Activated CD4-positive, alpha-beta T cell treated with anti-CD3 and anti-CD28 coated beads, Interleukin-2, amount 50 U/mL, for 16 hours (primary cell): Measurements from ENCODE around the gene CD28.
A peak's percentile ranks its signal among the peaks of the same experiment; 100 is the strongest.
"Not testable (repeated sequence)": the region's sequence is repeated elsewhere in the genome, so short reads cannot be mapped to it uniquely, and the experiment has no call there.

Experiments
- DNase-seq: peaks from one replicate; pipeline ENCODE4 v3.0.0-alpha.2; 2020

CD28 gene

GRCh38 chr2:203688798-203689197 is 17.6 kb upstream of the CD28 start:
- DNase-seq = no peak

- no peak for DNase-seq
These were observed 16.9 kb upstream of the CD28 start for GRCh38 chr2:203689426-203690116.

GRCh38 chr2:203690117-203690431 is 16.4 kb upstream of the CD28 start:
- DNase-seq = no peak

- no peak for DNase-seq
These were observed 15.9 kb upstream of the CD28 start for GRCh38 chr2:203690441-203691047.

- DNase-seq = no peak
These were observed 15.3 kb upstream of the CD28 start for GRCh38 chr2:203691149-203691548.

- DNase-seq = no peak
These were observed 14.3 kb upstream of the CD28 start for GRCh38 chr2:203692031-203692710.

GRCh38 chr2:203693242-203693879 is 13.1 kb upstream of the CD28 start:
- DNase-seq = peak; percentile 43

GRCh38 chr2:203694191-203694590 is 12.2 kb upstream of the CD28 start:
- DNase-seq = no peak

GRCh38 chr2:203697190-203697589 is 9.2 kb upstream of the CD28 start:
- DNase-seq = no peak

GRCh38 chr2:203697763-203698162 is 8.7 kb upstream of the CD28 start:
- not testable (repeated sequence) for DNase-seq

GRCh38 chr2:203698410-203698809 is 8.0 kb upstream of the CD28 start:
- not testable (repeated sequence) for DNase-seq

GRCh38 chr2:203704430-203704829 is 2.0 kb upstream of the CD28 start:
- DNase-seq = no peak

GRCh38 chr2:203705178-203705577 is 1.3 kb upstream of the CD28 start:
- DNase-seq = peak; percentile 74

GRCh38 chr2:203707530-203707929 is 1.1 kb downstream of the CD28 start:
- DNase-seq = peak; percentile 51

GRCh38 chr2:203708846-203709396 is 2.5 kb downstream of the CD28 start:
- DNase-seq = no peak

- no peak for DNase-seq
These were observed 3.1 kb downstream of the CD28 start for GRCh38 chr2:203709416-203710040.

GRCh38 chr2:203710226-203710625 is 3.8 kb downstream of the CD28 start:
- peak; percentile 71 for DNase-seq

GRCh38 chr2:203710952-203711351 is 4.5 kb downstream of the CD28 start:
- DNase-seq = peak; percentile 44

- DNase-seq = peak; percentile 68
These were observed 5.0 kb downstream of the CD28 start for GRCh38 chr2:203711399-203711798.

- no peak for DNase-seq
These were observed 6.9 kb downstream of the CD28 start for GRCh38 chr2:203713381-203713780.

GRCh38 chr2:203714112-203714511 is 7.7 kb downstream of the CD28 start:
- DNase-seq = no peak

- DNase-seq = no peak
These were observed 9.3 kb downstream of the CD28 start for GRCh38 chr2:203715744-203716143.

- DNase-seq = peak; percentile 90
These were observed 11.6 kb downstream of the CD28 start for GRCh38 chr2:203718087-203718486.
